NK-92 (cell line): ENCODE results near the gene PEG3.

Experiments
- DNase-seq: peaks from one replicate; lab custom pipeline; 2025; ENCODE audit not compliant: unreplicated experiment; lab: John Stamatoyannopoulos, UW

The PEG3 gene

GRCh38 chr19:56839652-56840450, 675 bp downstream of the PEG3 start:
- no peak for DNase-seq

GRCh38 chr19:56838909-56839651, 1.4 kb downstream of the PEG3 start:
- DNase-seq: no peak

GRCh38 chr19:56838024-56838908, 2.3 kb downstream of the PEG3 start:
- DNase-seq: no peak

DNA sequence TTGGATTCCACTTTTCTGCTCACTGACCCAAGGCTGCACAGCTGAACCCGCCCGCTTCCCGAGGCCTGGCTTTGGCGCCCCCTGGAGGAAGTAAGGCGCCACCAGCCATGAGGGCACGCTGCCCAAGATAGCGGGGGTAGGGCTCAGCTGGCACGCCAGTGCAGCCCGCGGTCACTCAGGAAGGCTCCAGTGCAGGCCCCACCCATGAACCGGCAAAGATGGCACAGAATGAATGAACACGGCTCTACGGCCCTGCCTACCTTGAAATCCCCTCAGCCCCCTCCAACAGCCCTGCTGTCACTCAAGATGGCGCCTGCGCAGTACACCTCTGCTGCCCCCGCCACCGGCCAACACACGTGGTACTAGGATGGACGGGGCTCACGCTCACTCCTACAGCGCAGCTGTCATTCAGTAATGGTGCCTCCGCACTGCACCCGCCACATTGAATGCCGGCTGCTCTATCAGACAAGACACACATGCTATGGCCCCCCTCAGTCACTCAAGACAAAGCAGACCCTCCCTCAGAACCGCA, 3.0 kb downstream of the PEG3 start:
- no peak for DNase-seq

DNA sequence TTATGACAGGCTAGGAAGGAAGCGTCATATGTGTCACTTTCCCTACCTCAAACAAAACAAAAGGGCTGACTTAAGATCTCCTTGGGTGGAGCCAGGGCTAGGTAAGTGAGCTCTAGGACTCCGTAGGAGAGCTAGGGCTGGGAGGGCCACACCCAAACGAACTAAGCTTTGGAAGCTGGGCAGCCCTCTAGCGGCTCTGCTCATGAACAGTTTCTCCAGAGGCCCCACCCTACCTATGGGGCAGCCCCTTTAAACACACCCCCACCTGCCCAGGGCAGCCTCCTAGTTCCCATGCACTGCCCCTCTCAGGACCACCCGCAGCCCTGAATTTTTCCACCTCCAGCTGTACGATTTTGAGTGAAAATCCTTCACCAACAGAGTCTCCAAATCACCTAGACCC, 3.5 kb downstream of the PEG3 start:
- no peak for DNase-seq

GRCh38 chr19:56836059-56836458, 4.5 kb downstream of the PEG3 start:
- no peak for DNase-seq

- DNase-seq: no peak
Measured at GRCh38 chr19:56835401-56835800, 5.1 kb downstream of the PEG3 start.

- no peak for DNase-seq
Measured at GRCh38 chr19:56834564-56835375, 5.8 kb downstream of the PEG3 start.

DNA sequence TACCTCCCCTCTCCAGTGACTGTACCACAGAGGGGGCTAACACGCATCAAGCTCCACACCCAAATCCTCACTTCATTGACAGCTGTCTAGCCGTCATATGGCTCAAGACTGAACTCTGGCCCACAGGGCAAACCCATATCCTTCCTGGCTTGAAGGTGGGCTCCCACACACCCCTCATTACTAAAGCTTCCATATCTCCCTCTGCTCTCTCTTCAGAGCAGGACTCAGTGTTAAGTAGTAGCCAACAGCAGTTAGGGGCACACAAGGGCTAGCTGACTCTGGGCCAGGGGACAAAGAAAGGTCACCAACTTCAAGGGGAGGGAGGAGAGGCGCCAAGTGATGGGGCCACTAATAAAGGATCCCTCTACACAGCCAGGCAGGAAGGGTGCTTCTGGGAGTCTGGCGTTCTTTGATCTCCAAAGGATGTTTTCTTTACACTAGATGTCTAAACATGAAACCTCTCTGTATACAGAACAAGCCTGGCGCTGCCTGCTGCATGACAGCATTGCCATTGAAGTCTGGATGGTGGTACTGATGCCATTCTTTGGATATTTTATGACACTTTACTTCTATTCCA, 8.1 kb downstream of the PEG3 start:
- no peak for DNase-seq

DNA sequence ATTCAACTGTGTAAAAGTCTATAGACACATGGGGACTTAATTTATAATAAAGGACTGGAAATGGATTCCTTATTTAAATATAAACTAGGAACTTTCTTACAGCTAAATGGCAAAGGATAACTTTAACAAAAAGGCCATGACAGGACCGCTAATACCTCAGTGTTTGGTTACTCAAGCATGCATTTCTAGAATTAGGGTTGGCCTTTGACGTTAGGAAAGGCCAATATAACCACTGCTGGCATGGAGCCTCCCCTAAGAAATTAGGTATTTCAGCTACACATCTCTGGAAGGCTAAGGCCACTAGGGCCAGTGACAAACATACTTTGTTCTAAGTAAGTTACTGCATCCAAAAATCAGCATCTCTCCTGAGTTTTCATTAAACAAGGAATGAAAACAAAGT, 9.3 kb downstream of the PEG3 start:
- no peak for DNase-seq

- no peak for DNase-seq
Measured at GRCh38 chr19:56829596-56829995, 10.9 kb downstream of the PEG3 start.

GRCh38 chr19:56827708-56828107, 12.8 kb downstream of the PEG3 start:
- DNase-seq: no peak

DNA sequence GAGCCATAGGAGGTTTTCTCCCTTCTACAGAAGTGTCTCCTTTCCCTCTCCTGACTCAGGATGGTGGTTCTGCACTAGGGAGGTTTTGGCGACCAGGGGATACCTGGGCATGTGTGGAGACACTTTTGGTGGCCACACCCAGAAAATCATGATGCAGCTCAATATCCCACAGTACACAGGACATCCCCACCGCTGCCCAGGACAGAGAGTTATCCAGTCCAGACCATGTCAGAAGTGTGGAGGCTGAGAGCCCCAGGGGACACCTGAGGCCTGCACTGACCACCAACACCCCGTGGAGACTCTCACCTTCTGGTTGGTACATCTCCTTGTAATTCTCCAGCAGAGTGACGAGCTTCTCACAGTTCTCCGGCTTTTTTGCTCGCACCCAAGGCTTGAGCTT, 16.6 kb downstream of the PEG3 start:
- no peak for DNase-seq

- DNase-seq: no peak
Measured at GRCh38 chr19:56823417-56823816, 17.1 kb downstream of the PEG3 start.

GRCh38 chr19:56822755-56823154, 17.8 kb downstream of the PEG3 start:
- no peak for DNase-seq

GRCh38 chr19:56821675-56822074, 18.9 kb downstream of the PEG3 start:
- no peak for DNase-seq

DNA sequence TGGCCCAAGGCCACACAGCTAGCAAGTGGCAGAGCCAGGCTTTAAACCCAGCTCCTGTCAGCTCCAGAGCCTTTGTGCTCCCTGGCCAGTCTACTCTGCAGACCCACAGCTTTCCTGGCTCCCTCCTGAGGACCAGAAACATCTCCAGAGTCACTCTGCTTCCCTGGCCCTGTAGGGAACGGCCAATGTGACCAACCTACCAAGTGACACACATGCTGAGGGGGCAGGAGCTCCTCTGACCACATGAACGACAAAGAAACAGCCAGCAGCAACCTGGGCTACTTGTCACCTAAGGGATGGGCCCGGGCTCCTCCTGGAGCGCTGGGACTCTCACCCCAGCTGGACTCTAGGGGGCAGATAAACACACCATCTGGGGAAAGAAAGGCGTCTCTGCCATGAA, 19.3 kb downstream of the PEG3 start:
- no peak for DNase-seq

DNA sequence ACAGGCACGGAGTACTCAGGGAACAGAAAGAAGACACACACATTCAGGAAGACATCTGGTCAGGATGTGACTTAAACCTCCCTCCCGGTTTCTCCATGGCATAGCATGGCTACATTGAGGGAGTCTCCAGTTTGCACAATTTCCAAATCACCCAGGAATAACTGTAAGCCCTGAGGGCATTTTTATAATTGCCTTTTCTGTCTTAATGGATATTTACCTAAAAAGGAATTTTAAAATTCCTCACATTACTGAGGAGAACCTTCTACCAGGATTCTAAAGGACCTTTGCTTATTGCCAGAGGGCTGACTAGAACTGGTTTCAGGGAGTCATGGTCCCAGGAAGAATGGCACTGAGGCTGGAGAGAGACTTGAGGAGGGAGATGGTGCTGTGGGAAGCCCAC, 21.4 kb downstream of the PEG3 start:
- no peak for DNase-seq

- DNase-seq: no peak
Measured at GRCh38 chr19:56814656-56815055, 25.9 kb downstream of the PEG3 start.

- DNase-seq: no peak
Measured at GRCh38 chr19:56813531-56813930, 27.0 kb downstream of the PEG3 start.
